Rectal smooth muscle tissue (tissue), 1 donor: ENCODE results near the gene GNAI2.
"Not testable (repeated sequence)": the region's sequence is repeated elsewhere in the genome, so short reads cannot be mapped to it uniquely, and the experiment has no call there.

Experiments
- H3K27ac ChIP-seq: one replicate; pipeline ENCODE4 v1.7.0; 2013; ENCODE audit warnings: low read depth, low read length, inconsistent platforms
- H3K27me3 ChIP-seq: one replicate; pipeline ENCODE4 v1.7.0; 2013; ENCODE audit warnings: low read length; ENCODE audit not compliant: control insufficient read depth, insufficient read depth
- H3K36me3 ChIP-seq: one replicate; pipeline ENCODE4 v1.7.0; 2013; ENCODE audit warnings: low read length; ENCODE audit not compliant: control insufficient read depth, insufficient read depth
- H3K4me1 ChIP-seq: one replicate; pipeline ENCODE4 v1.7.0; 2013; ENCODE audit warnings: low read length; ENCODE audit not compliant: control insufficient read depth, insufficient read depth
- H3K4me3 ChIP-seq: one replicate; pipeline ENCODE4 v1.7.0; 2013; ENCODE audit warnings: low read length
- H3K9ac ChIP-seq: one replicate; pipeline ENCODE4 v1.7.0; 2013; ENCODE audit warnings: low read length

The GNAI2 gene

GRCh38 chr3:50273689-50274065 is 37.7 kb downstream of the GNAI2 start:
- Histone ChIP-seq H3K4me1 (peaks cover 10% of the 10 kb centered on the region), H3K4me3 (no peak overlapping the region)

GRCh38 chr3:50274371-50275104 is 38.5 kb downstream of the GNAI2 start:
- H3K4me1 ChIP-seq = peaks cover 9% of the 10 kb centered on the region
- no peaks in the 10 kb centered on the region for H3K36me3 ChIP-seq
- H3K9ac ChIP-seq = no peak overlapping the region
- no peak overlapping the region for H3K27ac ChIP-seq
- no peak overlapping the region for H3K4me3 ChIP-seq
- peaks cover 9% of the 10 kb centered on the region for H3K27me3 ChIP-seq

More at GRCh38 chr3:50273689-50274065, 37.7 kb downstream of the GNAI2 start:
- Histone ChIP-seq H3K36me3 (no peaks in the 10 kb centered on the region), H3K27me3 (peaks cover 9% of the 10 kb centered on the region), H3K27ac (no peak overlapping the region), H3K9ac (no peak overlapping the region)

- peaks cover 9% of the 10 kb centered on the region for H3K27me3 ChIP-seq
- H3K36me3 ChIP-seq = no peaks in the 10 kb centered on the region
- H3K4me3 ChIP-seq = no peak overlapping the region
- peaks cover 5% of the 10 kb centered on the region for H3K4me1 ChIP-seq
- H3K9ac ChIP-seq = no peak overlapping the region
- H3K27ac ChIP-seq = no peak overlapping the region
Measured at GRCh38 chr3:50275141-50275995, 39.4 kb downstream of the GNAI2 start.

- Histone ChIP-seq H3K9ac (no peak overlapping the region), H3K36me3 (no peaks in the 10 kb centered on the region), H3K4me1 (peaks cover 5% of the 10 kb centered on the region), H3K27me3 (peaks cover 9% of the 10 kb centered on the region), H3K27ac (no peak overlapping the region), H3K4me3 (no peak overlapping the region)
Measured at GRCh38 chr3:50275996-50276761, 40.2 kb downstream of the GNAI2 start.

- Histone ChIP-seq H3K4me1 (peaks cover 5% of the 10 kb centered on the region), H3K36me3 (no peaks in the 10 kb centered on the region), H3K27me3 (peaks cover 9% of the 10 kb centered on the region), H3K27ac (no peak overlapping the region), H3K4me3 (no peak overlapping the region), H3K9ac (no peak overlapping the region)
Measured at GRCh38 chr3:50276762-50277101, 40.7 kb downstream of the GNAI2 start.

GRCh38 chr3:50278123-50278879 is 42.3 kb downstream of the GNAI2 start:
- Histone ChIP-seq H3K4me3 (no peak overlapping the region), H3K9ac (no peak overlapping the region), H3K36me3 (no peaks in the 10 kb centered on the region), H3K27me3 (peaks cover 9% of the 10 kb centered on the region), H3K4me1 (peaks cover 5% of the 10 kb centered on the region), H3K27ac (no peak overlapping the region)

- H3K9ac ChIP-seq = no peak within 1 kb of the TSS
- H3K27me3 ChIP-seq = peaks cover 8% of the 10 kb centered on the region
- H3K4me3 ChIP-seq = no peak within 1 kb of the TSS
- no peaks in the 10 kb centered on the region for H3K36me3 ChIP-seq
- peaks cover 5% of the 10 kb centered on the region for H3K4me1 ChIP-seq
- H3K27ac ChIP-seq = no peak within 1 kb of the TSS
Measured at GRCh38 chr3:50278880-50279224, 42.8 kb downstream of the GNAI2 start, which contains the start of gene LSMEM2. Gene LSMEM2, plus strand, starts transcription at chr3:50279087. Its CDS starts 27 bp downstream, at chr3:50279114.

GRCh38 chr3:50279255-50280016 is 43.4 kb downstream of the GNAI2 start:
- Histone ChIP-seq H3K27me3 (peaks cover 3% of the 10 kb centered on the region), H3K9ac (no peak overlapping the region), H3K4me3 (no peak overlapping the region), H3K36me3 (no peaks in the 10 kb centered on the region), H3K4me1 (peaks cover 5% of the 10 kb centered on the region), H3K27ac (no peak overlapping the region)

- H3K4me1 ChIP-seq, H3K9ac ChIP-seq, H3K27ac ChIP-seq, H3K4me3 ChIP-seq, H3K27me3 ChIP-seq: not testable (repeated sequence)
- H3K36me3 ChIP-seq = peaks cover 11% of the 10 kb centered on the region
Measured at GRCh38 chr3:50284121-50284520, 48.1 kb downstream of the GNAI2 start.

GRCh38 chr3:50286322-50287227 is 50.6 kb downstream of the GNAI2 start:
- peaks cover 4% of the 10 kb centered on the region for H3K4me1 ChIP-seq
- no peak overlapping the region for H3K9ac ChIP-seq
- peaks cover 15% of the 10 kb centered on the region for H3K36me3 ChIP-seq
- no peak overlapping the region for H3K4me3 ChIP-seq
- H3K27ac ChIP-seq = no peak overlapping the region
- no peaks in the 10 kb centered on the region for H3K27me3 ChIP-seq

GRCh38 chr3:50287262-50287661 is 51.3 kb downstream of the GNAI2 start:
- Histone ChIP-seq H3K4me3 (no peak overlapping the region), H3K4me1 (peaks cover 4% of the 10 kb centered on the region), H3K27ac (no peak overlapping the region), H3K9ac (no peak overlapping the region), H3K36me3 (peaks cover 15% of the 10 kb centered on the region), H3K27me3 (no peaks in the 10 kb centered on the region)
